Measurements from ENCODE around the gene ATP5PF.

Gene ATP5PF

DNA sequence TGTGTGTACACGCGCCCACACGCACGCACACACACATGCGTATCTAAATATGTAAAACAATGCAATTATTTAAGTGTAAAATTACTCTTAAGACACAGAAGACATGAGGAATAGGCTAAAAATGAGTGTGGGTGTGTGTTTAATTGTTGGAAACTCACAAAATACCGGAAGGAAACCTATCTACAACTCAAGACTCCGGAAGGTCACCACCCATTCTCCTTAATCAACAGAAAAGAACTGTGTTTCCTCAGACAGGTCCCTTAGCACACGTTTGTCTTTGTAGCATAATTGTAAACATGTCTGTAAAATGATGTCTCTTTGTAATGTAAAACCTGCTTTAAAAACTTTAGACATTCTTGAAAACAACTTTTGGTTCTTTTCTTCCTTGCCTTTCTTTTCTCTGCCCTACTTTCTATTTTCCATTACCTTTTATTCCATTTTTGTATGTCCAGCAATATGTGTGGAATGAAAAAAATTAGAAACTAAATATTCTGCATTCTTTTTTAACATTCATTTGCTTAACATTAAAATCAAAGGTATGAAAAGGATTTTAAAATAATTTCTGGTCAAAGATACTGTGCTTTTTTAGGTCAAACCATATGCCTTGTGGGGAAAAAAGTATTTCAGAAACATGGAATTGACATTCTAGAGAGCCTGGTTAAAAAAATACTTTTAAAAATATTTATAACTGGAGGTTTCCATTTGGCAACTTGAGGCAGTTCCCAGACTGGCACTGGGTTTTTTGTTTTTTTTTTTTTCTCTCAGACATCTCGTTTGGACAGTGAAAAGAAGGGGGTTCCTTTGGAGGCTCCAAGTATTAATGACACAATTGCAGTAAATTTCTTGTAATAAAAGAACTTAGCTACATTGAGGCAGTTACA is 46.2 kb downstream of the ATP5PF start:
- DNase-seq (ENCODE audit: low spot score), result no peak
- in situ Hi-C loops (cut with MboI; ENCODE audit: low pct_unique_long_range_greater_than_20kb, low sequenced_read_pairs, unreplicated experiment), result no loop called here
- TF ChIP-seq, protein P1, sequence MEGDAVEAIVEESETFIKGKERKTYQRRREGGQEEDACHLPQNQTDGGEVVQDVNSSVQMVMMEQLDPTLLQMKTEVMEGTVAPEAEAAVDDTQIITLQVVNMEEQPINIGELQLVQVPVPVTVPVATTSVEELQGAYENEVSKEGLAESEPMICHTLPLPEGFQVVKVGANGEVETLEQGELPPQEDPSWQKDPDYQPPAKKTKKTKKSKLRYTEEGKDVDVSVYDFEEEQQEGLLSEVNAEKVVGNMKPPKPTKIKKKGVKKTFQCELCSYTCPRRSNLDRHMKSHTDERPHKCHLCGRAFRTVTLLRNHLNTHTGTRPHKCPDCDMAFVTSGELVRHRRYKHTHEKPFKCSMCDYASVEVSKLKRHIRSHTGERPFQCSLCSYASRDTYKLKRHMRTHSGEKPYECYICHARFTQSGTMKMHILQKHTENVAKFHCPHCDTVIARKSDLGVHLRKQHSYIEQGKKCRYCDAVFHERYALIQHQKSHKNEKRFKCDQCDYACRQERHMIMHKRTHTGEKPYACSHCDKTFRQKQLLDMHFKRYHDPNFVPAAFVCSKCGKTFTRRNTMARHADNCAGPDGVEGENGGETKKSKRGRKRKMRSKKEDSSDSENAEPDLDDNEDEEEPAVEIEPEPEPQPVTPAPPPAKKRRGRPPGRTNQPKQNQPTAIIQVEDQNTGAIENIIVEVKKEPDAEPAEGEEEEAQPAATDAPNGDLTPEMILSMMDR (IDR thresholded peaks at IDR 0.05; ENCODE audit: extremely low read depth, insufficient read depth, missing control alignments), result no peak

DNA sequence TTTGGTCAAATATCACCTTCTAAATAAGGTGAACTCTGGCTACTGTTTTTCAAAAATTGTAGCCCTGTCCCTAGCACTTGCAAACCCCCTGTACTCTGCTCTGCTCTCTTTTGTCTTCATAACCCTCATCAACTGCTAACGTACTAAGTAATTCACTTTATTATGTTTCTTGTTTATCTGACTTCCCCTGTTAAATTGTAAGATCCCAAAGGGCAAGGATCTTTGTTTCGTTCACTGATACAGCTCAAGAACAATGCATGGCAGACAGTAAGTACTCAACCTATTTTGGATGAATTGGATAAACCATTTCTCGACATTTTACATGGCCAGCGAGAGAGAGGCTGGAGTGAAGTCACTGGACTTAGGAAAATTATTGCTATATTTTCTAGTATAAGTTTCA is 46.9 kb downstream of the ATP5PF start:
- in situ Hi-C loops (cut with MboI; ENCODE audit: low pct_unique_long_range_greater_than_20kb, low sequenced_read_pairs, unreplicated experiment), result no loop called here
- TF ChIP-seq, protein P1 (IDR thresholded peaks at IDR 0.05; ENCODE audit: extremely low read depth, insufficient read depth, missing control alignments), result no peak
- no peak for DNase-seq (ENCODE audit: low spot score)

DNA sequence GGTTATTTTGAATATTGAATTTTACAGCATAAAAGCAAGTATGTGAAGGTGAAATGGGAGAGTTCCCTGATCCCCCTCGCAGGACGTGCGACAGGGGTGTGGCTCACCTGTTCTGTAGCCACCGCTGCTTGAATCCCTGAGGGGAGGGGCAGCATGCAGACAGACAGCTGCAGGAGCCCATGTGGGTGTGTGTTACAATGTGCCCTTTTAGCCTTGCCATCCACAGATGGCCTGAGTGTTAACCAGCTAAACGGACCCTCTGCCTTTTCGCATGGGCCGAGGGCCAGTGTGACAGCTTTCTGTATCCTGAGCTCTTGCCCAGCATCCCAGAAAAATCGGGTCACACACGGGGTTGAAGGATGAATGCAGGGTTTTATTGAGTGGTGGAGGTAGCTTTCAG is 52.3 kb downstream of the ATP5PF start:
- no peak for DNase-seq (ENCODE audit: low spot score)
- TF ChIP-seq, protein P1 (IDR thresholded peaks at IDR 0.05; ENCODE audit: extremely low read depth, insufficient read depth, missing control alignments), result no peak
- in situ Hi-C loops (cut with MboI; ENCODE audit: low pct_unique_long_range_greater_than_20kb, low sequenced_read_pairs, unreplicated experiment), result no loop called here

DNA sequence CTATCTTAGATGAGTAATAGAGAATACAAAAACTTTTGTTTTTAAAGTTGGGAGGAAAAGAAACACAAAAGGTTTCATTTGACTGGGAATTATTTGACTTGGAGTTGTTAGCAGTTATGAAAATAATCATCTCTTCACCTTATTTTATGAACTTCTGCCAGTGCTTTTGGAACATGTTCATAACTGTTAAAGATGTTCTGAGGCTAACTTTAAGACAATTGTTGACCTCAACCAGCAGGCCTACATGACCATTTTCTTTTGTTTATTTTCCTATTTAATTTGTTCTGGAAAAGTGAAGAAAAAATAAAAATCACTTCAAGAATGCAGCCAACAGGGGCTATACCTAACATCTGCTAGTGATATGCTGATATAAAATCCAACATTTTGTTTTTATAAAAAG is 58.3 kb downstream of the ATP5PF start:
- TF ChIP-seq, protein P1 (IDR thresholded peaks at IDR 0.05; ENCODE audit: extremely low read depth, insufficient read depth, missing control alignments), result no peak
- no peak for DNase-seq (ENCODE audit: low spot score)
- in situ Hi-C loops (cut with MboI; ENCODE audit: low pct_unique_long_range_greater_than_20kb, low sequenced_read_pairs, unreplicated experiment), result no loop called here

All from GM13977 (cell line).